A673 (cell line): Measurements from ENCODE around the gene AGBL4. TPM values are rescaled to one million over a fixed set of nuclear protein-coding genes. Genes with fewer than 3 reads are reported as not detected.

Experiments
- BruUV-seq: library from RNA; stranded (reverse); fragments of 400-500 nt; replicated peaks from 2 replicates; lab custom pipeline; 2021; lab: Mats Ljungman, UMichigan
- CTCF ChIA-PET: fragments of 300-600 bp; sonication (Branson Sonifier 250); formaldehyde crosslinking; loops from one replicate; lab custom pipeline; 2022; ENCODE audit warnings: antibody characterized with exemption; lab: Charles Lee
- POLR2A ChIA-PET: fragments of 300-600 bp; sonication (Branson Sonifier 250); formaldehyde crosslinking; loops from one replicate; lab custom pipeline; 2022; ENCODE audit warnings: antibody characterized with exemption; ENCODE audit not compliant: low non-redundant PET; lab: Charles Lee
- DNase-seq: peaks from one replicate; pipeline ENCODE4 v3.0.0-alpha.2; 2015; ENCODE audit warnings: low spot score
- H3K27ac ChIP-seq: fragments of 200-600 bp; sonication (generic); 2 replicates; pipeline ENCODE4 v1.5.1; 2016; ENCODE audit warnings: mixed run types, low read depth, mild to moderate bottlenecking, mixed read lengths, antibody characterized with exemption, low read length; ENCODE audit not compliant: poor library complexity, severe bottlenecking
- H3K27me3 ChIP-seq: fragments of 200-600 bp; sonication (generic); replicated peaks from 2 replicates; pipeline ENCODE4 v1.6.1; 2017; ENCODE audit warnings: mixed run types, low read depth, mild to moderate bottlenecking, mixed read lengths, antibody characterized with exemption, low read length; ENCODE audit not compliant: insufficient read depth, poor library complexity
- H3K36me3 ChIP-seq: fragments of 200-600 bp; sonication (generic); 2 replicates; pipeline ENCODE4 v1.6.1; 2016; ENCODE audit warnings: mixed run types, mild to moderate bottlenecking, mixed read lengths, antibody characterized with exemption, low read length; ENCODE audit not compliant: insufficient read depth, poor library complexity, severe bottlenecking
- H3K4me1 ChIP-seq: fragments of 200-600 bp; sonication (generic); 2 replicates; pipeline ENCODE4 v1.6.1; 2017; ENCODE audit warnings: mixed run types, mild to moderate bottlenecking, mixed read lengths, antibody characterized with exemption, low read length; ENCODE audit not compliant: insufficient read depth, poor library complexity, severe bottlenecking
- H3K4me3 ChIP-seq: fragments of 200-600 bp; sonication (generic); 2 replicates; pipeline ENCODE4 v1.5.1; 2016; ENCODE audit warnings: low read depth, mixed run types, mild to moderate bottlenecking, mixed read lengths, low read length; ENCODE audit not compliant: poor library complexity, severe bottlenecking
- H3K9me3 ChIP-seq: fragments of 200-600 bp; sonication (generic); 2 replicates; pipeline ENCODE4 v1.6.1; 2016; ENCODE audit warnings: mixed run types, low read depth, mild to moderate bottlenecking, mixed read lengths, antibody characterized with exemption, low read length; ENCODE audit not compliant: poor library complexity, severe bottlenecking
- EZH2 ChIP-seq: fragments of 200-600 bp; sonication (generic); IDR thresholded peaks from 2 replicates; pipeline ENCODE4 v1.6.1; 2017; ENCODE audit warnings: borderline replicate concordance, low read depth, mild to moderate bottlenecking, mixed read lengths, antibody characterized with exemption, low read length; ENCODE audit not compliant: poor library complexity, severe bottlenecking
- intact Hi-C: fragments of 100-400 bp; cut with micrococcal nuclease; formaldehyde crosslinking; loops from one replicate; pipeline ENCODE4 v1.10.0; 2022; ENCODE audit not compliant: unreplicated experiment
- total RNA-seq: library from RNA; stranded (reverse); gene quantifications from 2 replicates; pipeline ENCODE4 v1.2.3, GENCODE V29; 2021
- TF ChIP-seq, protein P1 (sequence below): fragments of 300-800, 200-600 bp; sonication (generic); conservative IDR thresholded peaks from 2 replicates; pipeline ENCODE4 v1.5.1; 2017; ENCODE audit warnings: low read depth, mild to moderate bottlenecking, antibody characterized with exemption, low read length, moderate library complexity, mixed read lengths

AGBL4 gene
- total RNA-seq, 1 experiment from 2014 or later, result 0.32 TPM

DNA sequence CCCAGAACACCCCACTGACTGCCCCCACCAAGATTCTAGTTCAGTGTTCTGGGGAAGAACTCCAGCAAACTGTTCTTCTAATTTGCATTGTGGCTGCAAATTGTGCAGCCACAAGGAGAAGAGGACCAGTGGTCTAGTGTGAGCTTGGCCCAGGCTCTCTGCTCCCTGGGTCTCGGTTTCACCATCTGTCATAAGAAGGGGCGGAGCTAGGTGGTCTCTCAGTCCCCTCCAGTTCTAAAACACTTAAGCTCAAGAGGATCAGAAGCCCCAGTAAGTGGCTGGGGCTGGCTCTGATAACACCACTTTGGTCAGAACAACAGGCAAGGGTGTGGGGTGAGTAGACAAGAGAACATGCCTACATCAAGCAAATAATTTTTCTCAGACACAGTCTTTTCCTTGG, 1346.9 kb downstream of the AGBL4 start:
- intact Hi-C loops, result loop anchor here (1.0 to 10.0 kb wide), 2 partner anchors 140 to 1658 kb away; no protein-coding TSS in a partner anchor
- DNase-seq, result no peak
- BruUV-seq, result no TSS peak
- Histone ChIP-seq H3K4me3 (no peak overlapping the region), H3K9me3 (no peaks in the 10 kb centered on the region), H3K27me3 (no peaks in the 10 kb centered on the region), H3K27ac (no peak overlapping the region), H3K4me1 (no peaks in the 10 kb centered on the region), H3K36me3 (no peaks in the 10 kb centered on the region)
- CTCF ChIA-PET, result interaction anchor here (0.7 to 3.3 kb wide), 7 partner anchors 19 to 1671 kb away, joined by 3 to 25 read pairs (median 3); no protein-coding TSS in a partner anchor
- POLR2A ChIA-PET, result no interaction called here
- TF ChIP-seq, protein P1, sequence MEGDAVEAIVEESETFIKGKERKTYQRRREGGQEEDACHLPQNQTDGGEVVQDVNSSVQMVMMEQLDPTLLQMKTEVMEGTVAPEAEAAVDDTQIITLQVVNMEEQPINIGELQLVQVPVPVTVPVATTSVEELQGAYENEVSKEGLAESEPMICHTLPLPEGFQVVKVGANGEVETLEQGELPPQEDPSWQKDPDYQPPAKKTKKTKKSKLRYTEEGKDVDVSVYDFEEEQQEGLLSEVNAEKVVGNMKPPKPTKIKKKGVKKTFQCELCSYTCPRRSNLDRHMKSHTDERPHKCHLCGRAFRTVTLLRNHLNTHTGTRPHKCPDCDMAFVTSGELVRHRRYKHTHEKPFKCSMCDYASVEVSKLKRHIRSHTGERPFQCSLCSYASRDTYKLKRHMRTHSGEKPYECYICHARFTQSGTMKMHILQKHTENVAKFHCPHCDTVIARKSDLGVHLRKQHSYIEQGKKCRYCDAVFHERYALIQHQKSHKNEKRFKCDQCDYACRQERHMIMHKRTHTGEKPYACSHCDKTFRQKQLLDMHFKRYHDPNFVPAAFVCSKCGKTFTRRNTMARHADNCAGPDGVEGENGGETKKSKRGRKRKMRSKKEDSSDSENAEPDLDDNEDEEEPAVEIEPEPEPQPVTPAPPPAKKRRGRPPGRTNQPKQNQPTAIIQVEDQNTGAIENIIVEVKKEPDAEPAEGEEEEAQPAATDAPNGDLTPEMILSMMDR, result no peak
- TF ChIP-seq EZH2, result no peak

DNA sequence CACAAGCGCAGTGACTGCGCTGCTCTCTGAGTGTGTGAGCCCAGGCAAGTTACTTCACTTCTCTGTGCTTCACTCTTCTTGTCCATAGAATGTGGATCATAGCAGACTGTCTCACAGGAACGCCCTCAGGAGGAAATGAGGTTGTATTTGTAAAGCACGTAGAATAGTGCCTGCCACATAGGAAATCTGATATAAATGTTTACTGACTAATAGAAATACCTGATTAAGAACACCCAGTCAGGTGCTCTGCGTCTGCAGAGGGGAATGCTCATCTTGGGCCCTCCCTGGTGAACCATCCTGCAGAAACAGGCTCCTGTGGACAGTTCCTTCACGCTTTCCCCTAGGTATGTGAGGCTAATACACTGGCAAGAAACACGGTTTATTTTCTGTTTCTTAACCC, 1347.4 kb downstream of the AGBL4 start:
- Histone ChIP-seq H3K27me3 (no peaks in the 10 kb centered on the region), H3K27ac (no peak overlapping the region), H3K36me3 (no peaks in the 10 kb centered on the region), H3K4me3 (no peak overlapping the region), H3K4me1 (no peaks in the 10 kb centered on the region), H3K9me3 (no peaks in the 10 kb centered on the region)
- POLR2A ChIA-PET, result no interaction called here
- intact Hi-C loops, result loop anchor here (10.0 kb wide), 1 partner anchor 1658 kb away; no protein-coding TSS in a partner anchor
- no TSS peak for BruUV-seq
- DNase-seq, result no peak
- CTCF ChIA-PET, result interaction anchor here (3.3 kb wide), 1 partner anchor 141 kb away, joined by 25 read pairs; no protein-coding TSS in a partner anchor
- TF ChIP-seq, protein P1, result no peak
- no peak for TF ChIP-seq EZH2

DNA sequence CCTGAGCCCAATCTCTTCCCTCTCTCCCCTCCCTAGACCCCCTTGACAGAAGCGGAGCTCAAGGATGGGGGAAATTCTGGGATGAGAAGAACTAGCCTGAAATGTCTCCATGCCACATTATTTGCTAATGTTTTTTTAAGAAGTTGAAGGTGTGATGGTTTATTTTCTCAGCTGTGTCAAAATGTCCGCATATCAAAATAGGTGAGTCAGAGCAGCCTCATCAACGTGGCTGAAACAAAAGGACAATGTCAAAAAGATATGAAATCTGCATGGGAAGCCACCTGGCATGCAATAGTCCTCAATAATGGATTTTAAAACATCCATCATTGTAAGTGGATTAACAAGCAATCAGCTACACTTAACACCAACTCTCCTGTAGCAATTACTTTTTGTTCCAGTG, 1348.5 kb downstream of the AGBL4 start:
- no peak for TF ChIP-seq EZH2
- TF ChIP-seq, protein P1, result no peak
- no TSS peak for BruUV-seq
- ChIA-PET POLR2A (no interaction called here), CTCF (interaction anchor here (3.3 kb wide), 1 partner anchor 142 kb away, joined by 25 read pairs; no protein-coding TSS in a partner anchor)
- Histone ChIP-seq H3K27ac (no peak overlapping the region), H3K9me3 (no peaks in the 10 kb centered on the region), H3K27me3 (no peaks in the 10 kb centered on the region), H3K36me3 (no peaks in the 10 kb centered on the region), H3K4me3 (no peak overlapping the region), H3K4me1 (no peaks in the 10 kb centered on the region)
- DNase-seq, result no peak
- intact Hi-C loops, result loop anchor here (10.0 kb wide), 1 partner anchor 1660 kb away; no protein-coding TSS in a partner anchor
